Activated naive CD8-positive, alpha-beta T cell treated with anti-CD3 and anti-CD28 coated beads, Interleukin-2, amount 10 ng/mL, durations not matched to agents 7 days and 5 days (primary cell): Measurements from ENCODE around the gene ABHD4. TPM values are rescaled to one million over a fixed set of nuclear protein-coding genes. Genes with fewer than 3 reads are reported as not detected.

Experiments
- ATAC-seq: fragments of 150-1000 bp; cut with Tn5 transposase; one replicate; pipeline ENCODE4 v1.10.0; 2021; ENCODE audit warnings: low read depth, moderate library complexity
- POLR2A ChIA-PET: fragments of 350-600 bp; sonication (Branson Sonifier 250); formaldehyde crosslinking; loops from one replicate; lab custom pipeline; 2021; ENCODE audit warnings: antibody characterized with exemption; lab: Charles Lee
- DNase-seq: peaks from one replicate; pipeline ENCODE4 v3.0.0; 2021
- H3K27ac Mint-ChIP-seq: one replicate; pipeline ENCODE4 v1.8.0; 2022; ENCODE audit warnings: mild to moderate bottlenecking, mixed read lengths
- H3K27me3 Mint-ChIP-seq: one replicate; pipeline ENCODE4 v1.8.0; 2022; ENCODE audit warnings: mild to moderate bottlenecking, moderate library complexity, mixed read lengths
- H3K36me3 Mint-ChIP-seq: one replicate; pipeline ENCODE4 v1.8.0; 2021; ENCODE audit warnings: mild to moderate bottlenecking, mixed read lengths
- H3K4me1 Mint-ChIP-seq: one replicate; pipeline ENCODE4 v1.8.0; 2021; ENCODE audit warnings: mixed read lengths
- H3K4me3 Mint-ChIP-seq: one replicate; pipeline ENCODE4 v1.8.0; 2022; ENCODE audit warnings: mild to moderate bottlenecking, moderate library complexity, mixed read lengths
- H3K9me3 Mint-ChIP-seq: one replicate; pipeline ENCODE4 v1.8.0; 2021; ENCODE audit warnings: mixed read lengths
- total RNA-seq, 2 experiments: library from RNA; stranded (reverse); gene quantifications; one replicate each; pipeline ENCODE4 v1.2.3, GENCODE V29; 2021

ABHD4 gene
- total RNA-seq, 2 experiments from 2014 or later: 13.0 to 17.9 TPM

- Mint-ChIP-seq H3K4me3 (peak overlapping the region; percentile 65), H3K36me3 (peaks cover 24% of the 10 kb centered on the region), H3K4me1 (peaks cover 85% of the 10 kb centered on the region), H3K27ac (peak overlapping the region; percentile 93), H3K9me3 (no peaks in the 10 kb centered on the region), H3K27me3 (no peaks in the 10 kb centered on the region)
- POLR2A ChIA-PET: interaction anchor here (0.5 to 13.3 kb wide), 55 partner anchors 11 to 1207 kb away, joined by 3 to 646 read pairs (median 5); partner anchors contain the start of genes ABHD4, DAD1, LRP10 and OXA1L
- ATAC-seq: peak; percentile 68
- peak; percentile 96 for DNase-seq
These were observed 41.8 kb upstream of the ABHD4 start for GRCh38 chr14:22556021-22556989.

DNA sequence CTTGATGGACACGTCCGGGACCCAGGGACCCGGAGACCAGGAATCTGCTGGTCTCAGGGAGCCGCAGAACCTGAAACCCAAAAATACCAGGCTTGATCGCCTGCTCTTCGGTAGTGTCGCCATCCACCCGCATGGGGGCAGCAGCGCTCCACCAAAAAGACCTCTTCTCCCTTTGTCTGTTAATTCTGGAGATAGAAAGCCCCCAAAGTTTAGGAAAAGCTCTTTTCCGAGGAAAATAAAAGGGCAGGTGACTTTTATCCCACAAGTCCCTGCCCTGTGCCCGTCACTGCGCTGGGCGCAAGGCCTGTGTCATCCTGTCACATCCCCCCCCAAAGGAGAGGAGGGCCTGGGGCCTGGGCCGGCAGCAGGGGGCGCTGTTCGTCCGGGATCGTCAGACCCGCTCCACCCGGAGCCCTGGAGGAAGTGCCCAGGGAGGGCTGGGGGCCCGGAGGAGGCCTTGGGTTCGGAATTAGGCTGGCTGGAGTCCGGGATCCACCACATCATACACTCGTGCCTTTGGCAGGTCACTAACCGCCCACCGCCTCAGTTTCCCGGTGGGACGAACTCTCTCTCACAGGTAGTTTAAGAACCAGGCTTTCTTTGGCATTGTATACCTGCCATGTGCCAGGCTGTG lies 41.0 kb upstream of the ABHD4 start:
- ATAC-seq (peak; percentile 19), DNase-seq (peak; percentile 97)
- Mint-ChIP-seq H3K27ac (peak overlapping the region; percentile 93), H3K36me3 (peaks cover 16% of the 10 kb centered on the region), H3K27me3 (no peaks in the 10 kb centered on the region), H3K9me3 (no peaks in the 10 kb centered on the region), H3K4me3 (peak overlapping the region; percentile 65), H3K4me1 (peaks cover 84% of the 10 kb centered on the region)
- POLR2A ChIA-PET: interaction anchor here (0.6 to 13.3 kb wide), 30 partner anchors 10 to 915 kb away, joined by 3 to 646 read pairs (median 9); partner anchors contain the start of genes ABHD4, DAD1, LRP10 and OXA1L

GRCh38 chr14:22557846-22558220 lies 40.3 kb upstream of the ABHD4 start:
- POLR2A ChIA-PET: interaction anchor here (0.9 to 13.1 kb wide), 8 partner anchors 9 to 700 kb away, joined by 3 to 315 read pairs (median 9); partner anchors contain the start of genes DAD1 and LRP10
- Mint-ChIP-seq H3K27me3 (no peaks in the 10 kb centered on the region), H3K27ac (peak overlapping the region; percentile 93), H3K36me3 (peaks cover 9% of the 10 kb centered on the region), H3K4me1 (peaks cover 82% of the 10 kb centered on the region), H3K9me3 (no peaks in the 10 kb centered on the region), H3K4me3 (peak overlapping the region; percentile 65)
- DNase-seq (no peak), ATAC-seq (no peak)

DNA sequence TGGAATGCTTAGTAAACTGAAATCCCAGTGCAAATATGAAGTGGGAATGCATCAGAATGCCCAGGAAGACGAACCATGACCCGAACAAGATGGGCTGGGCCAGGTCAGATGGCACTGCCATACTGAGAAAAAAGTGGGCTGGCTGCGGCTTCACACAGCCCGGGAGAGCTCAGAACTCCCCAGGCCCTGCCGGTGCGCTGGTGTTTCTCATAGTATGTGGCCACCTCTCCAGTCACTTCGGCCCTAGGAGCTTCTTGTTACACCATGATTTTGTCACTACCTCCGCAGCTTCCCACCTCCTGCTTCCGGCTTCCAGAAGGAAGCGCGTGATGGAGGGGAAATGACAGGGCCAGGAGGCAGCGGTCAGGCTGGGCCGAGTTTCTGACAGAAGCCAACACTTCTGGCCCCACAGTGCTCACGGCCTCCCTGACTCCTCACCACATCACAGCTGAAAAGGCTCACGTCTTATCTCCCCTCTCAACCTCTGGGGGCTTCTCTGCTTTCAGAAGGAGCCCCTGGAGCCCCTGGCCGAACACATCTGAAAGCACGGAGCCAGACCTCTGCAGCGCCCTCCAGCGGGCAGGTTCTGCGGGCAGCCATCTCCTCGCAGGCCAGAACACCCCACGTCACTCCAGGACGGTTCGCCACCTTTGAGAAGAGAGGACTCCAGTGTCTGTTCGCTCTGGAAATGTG lies 39.7 kb upstream of the ABHD4 start:
- no peak for ATAC-seq
- POLR2A ChIA-PET: interaction anchor here (0.5 to 13.1 kb wide), 10 partner anchors 9 to 700 kb away, joined by 3 to 315 read pairs (median 8); partner anchors contain the start of genes DAD1 and LRP10
- peaks cover 81% of the 10 kb centered on the region for H3K4me1 Mint-ChIP-seq
- H3K27ac Mint-ChIP-seq: peak overlapping the region; percentile 93
- no peaks in the 10 kb centered on the region for H3K27me3 Mint-ChIP-seq
- peak overlapping the region; percentile 65 for H3K4me3 Mint-ChIP-seq
- H3K36me3 Mint-ChIP-seq: peaks cover 7% of the 10 kb centered on the region
- no peaks in the 10 kb centered on the region for H3K9me3 Mint-ChIP-seq
- peak; percentile 86 for DNase-seq

GRCh38 chr14:22559041-22559440 lies 39.1 kb upstream of the ABHD4 start:
- Mint-ChIP-seq H3K36me3 (peaks cover 2% of the 10 kb centered on the region), H3K4me3 (peak overlapping the region; percentile 65), H3K27me3 (no peaks in the 10 kb centered on the region), H3K27ac (peak overlapping the region; percentile 93), H3K9me3 (no peaks in the 10 kb centered on the region), H3K4me1 (peaks cover 81% of the 10 kb centered on the region)
- POLR2A ChIA-PET: interaction anchor here (1.2 to 13.1 kb wide), 7 partner anchors 8 to 560 kb away, joined by 3 to 315 read pairs (median 15); partner anchors contain the start of gene DAD1
- DNase-seq (no peak), ATAC-seq (no peak)

DNA sequence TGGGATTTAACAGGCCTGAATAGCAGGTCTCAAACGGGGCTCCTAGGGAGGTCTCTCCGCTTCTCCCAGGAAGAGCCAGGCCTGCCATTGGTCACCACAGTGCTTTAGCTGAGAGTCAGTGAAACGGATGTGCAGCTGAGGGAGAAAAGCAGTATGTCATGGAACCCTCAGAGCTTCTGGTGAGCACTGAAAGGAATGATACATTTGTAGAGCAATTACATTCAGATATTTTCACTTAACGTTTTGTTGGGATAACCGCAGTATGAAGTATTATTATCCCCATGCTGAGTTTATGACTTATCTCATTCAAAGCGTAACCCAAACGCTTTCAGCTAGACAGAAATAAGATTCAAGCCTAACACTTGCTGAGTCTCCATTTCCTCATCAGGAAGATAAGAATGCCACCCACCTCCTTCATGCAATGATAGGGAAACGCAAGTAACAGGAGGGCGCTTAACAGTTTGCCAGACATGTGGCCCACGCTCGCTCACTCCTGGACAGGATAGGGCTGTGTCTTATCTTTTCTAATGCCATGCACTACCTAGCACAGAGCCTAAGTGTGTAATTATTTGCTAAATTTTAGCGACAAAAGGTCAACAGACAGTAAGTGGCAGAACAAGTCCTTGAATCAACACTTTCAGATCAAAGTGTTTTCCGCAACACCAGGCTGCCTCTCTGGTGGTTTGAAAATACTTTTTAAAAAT lies 37.3 kb upstream of the ABHD4 start:
- POLR2A ChIA-PET: interaction anchor here (0.8 to 13.1 kb wide), 14 partner anchors 9 to 709 kb away, joined by 3 to 315 read pairs (median 3); partner anchors contain the start of genes DAD1 and OXA1L
- peak overlapping the region; percentile 62 for H3K4me3 Mint-ChIP-seq
- no peak for ATAC-seq
- peaks cover 10% of the 10 kb centered on the region for H3K36me3 Mint-ChIP-seq
- peaks cover 81% of the 10 kb centered on the region for H3K4me1 Mint-ChIP-seq
- no peak for DNase-seq
- H3K27me3 Mint-ChIP-seq: no peaks in the 10 kb centered on the region
- H3K27ac Mint-ChIP-seq: peak overlapping the region; percentile 85
- H3K9me3 Mint-ChIP-seq: no peaks in the 10 kb centered on the region

DNA sequence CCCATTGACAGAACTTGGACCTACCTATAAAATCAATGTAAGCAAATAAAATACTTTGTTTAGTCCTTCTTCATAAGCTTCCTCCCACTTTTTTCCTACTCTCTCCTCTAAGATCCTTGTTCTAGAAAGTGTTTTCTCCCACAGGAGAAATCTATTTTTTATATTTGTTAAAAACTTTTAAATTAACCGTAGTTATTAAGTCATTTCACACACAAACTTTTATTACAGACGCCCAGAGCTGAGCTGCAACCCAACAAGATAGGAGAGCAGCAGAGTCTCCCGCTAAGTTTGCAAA lies 36.8 kb upstream of the ABHD4 start:
- H3K4me3 Mint-ChIP-seq: peak overlapping the region; percentile 62
- ATAC-seq (no peak), DNase-seq (no peak)
- no peaks in the 10 kb centered on the region for H3K9me3 Mint-ChIP-seq
- H3K4me1 Mint-ChIP-seq: peaks cover 81% of the 10 kb centered on the region
- H3K36me3 Mint-ChIP-seq: peaks cover 9% of the 10 kb centered on the region
- POLR2A ChIA-PET: interaction anchor here (0.8 to 13.1 kb wide), 13 partner anchors 8 to 849 kb away, joined by 3 to 315 read pairs (median 4); partner anchors contain the start of genes DAD1 and OXA1L
- H3K27me3 Mint-ChIP-seq: no peaks in the 10 kb centered on the region
- H3K27ac Mint-ChIP-seq: peak overlapping the region; percentile 85

GRCh38 chr14:22561661-22562579 lies 36.2 kb upstream of the ABHD4 start:
- peaks cover 83% of the 10 kb centered on the region for H3K4me1 Mint-ChIP-seq
- H3K36me3 Mint-ChIP-seq: peaks cover 9% of the 10 kb centered on the region
- no peaks in the 10 kb centered on the region for H3K27me3 Mint-ChIP-seq
- peak overlapping the region; percentile 85 for H3K27ac Mint-ChIP-seq
- ATAC-seq (peak; percentile 55), DNase-seq (no peak)
- POLR2A ChIA-PET: interaction anchor here (0.6 to 13.1 kb wide), 16 partner anchors 8 to 849 kb away, joined by 3 to 315 read pairs (median 4); partner anchors contain the start of genes DAD1 and OXA1L
- peak overlapping the region; percentile 62 for H3K4me3 Mint-ChIP-seq
- H3K9me3 Mint-ChIP-seq: no peaks in the 10 kb centered on the region

- POLR2A ChIA-PET: interaction anchor here (0.6 to 13.1 kb wide), 12 partner anchors 8 to 828 kb away, joined by 3 to 315 read pairs (median 3); partner anchors contain the start of genes ACIN1, C14orf119 and LRP10
- ATAC-seq (peak; percentile 5), DNase-seq (peak; percentile 29)
- Mint-ChIP-seq H3K36me3 (peaks cover 13% of the 10 kb centered on the region), H3K27me3 (no peaks in the 10 kb centered on the region), H3K4me1 (peaks cover 83% of the 10 kb centered on the region), H3K4me3 (peak overlapping the region; percentile 41), H3K27ac (peak overlapping the region; percentile 85), H3K9me3 (no peaks in the 10 kb centered on the region)
These were observed 34.1 kb upstream of the ABHD4 start for GRCh38 chr14:22563987-22564386.

DNA sequence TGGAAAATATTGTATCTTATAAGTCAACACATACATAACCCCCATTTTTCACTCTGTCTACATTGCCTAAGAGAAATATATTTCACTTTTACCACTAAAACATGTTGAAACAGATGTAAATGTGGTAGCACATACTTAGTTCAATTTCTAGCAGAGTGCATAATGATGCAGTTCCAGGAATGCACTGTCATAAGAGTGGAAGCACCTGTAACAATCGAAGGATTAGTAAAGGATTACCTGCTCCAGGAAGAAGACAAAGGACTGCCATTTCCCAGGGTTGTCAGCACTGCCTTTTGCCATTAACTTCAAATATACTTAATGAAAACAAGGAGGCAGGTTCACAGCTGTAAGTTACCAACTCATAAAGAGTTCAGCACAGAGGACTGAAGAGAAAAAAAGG lies 33.6 kb upstream of the ABHD4 start:
- no peak for ATAC-seq
- H3K9me3 Mint-ChIP-seq: no peaks in the 10 kb centered on the region
- H3K36me3 Mint-ChIP-seq: peaks cover 18% of the 10 kb centered on the region
- DNase-seq: no peak
- POLR2A ChIA-PET: interaction anchor here (0.7 to 13.1 kb wide), 8 partner anchors 9 to 828 kb away, joined by 3 to 315 read pairs (median 4); partner anchors contain the start of genes ACIN1 and C14orf119
- peaks cover 84% of the 10 kb centered on the region for H3K4me1 Mint-ChIP-seq
- H3K27ac Mint-ChIP-seq: peak overlapping the region; percentile 85
- peak overlapping the region; percentile 41 for H3K4me3 Mint-ChIP-seq
- no peaks in the 10 kb centered on the region for H3K27me3 Mint-ChIP-seq

GRCh38 chr14:22565391-22565945 lies 32.6 kb upstream of the ABHD4 start:
- peak; percentile 37 for DNase-seq
- peaks cover 18% of the 10 kb centered on the region for H3K36me3 Mint-ChIP-seq

More at GRCh38 chr14:22565391-22565945, 32.6 kb upstream of the ABHD4 start:
- Mint-ChIP-seq H3K27ac (peak overlapping the region; percentile 85), H3K27me3 (no peaks in the 10 kb centered on the region), H3K4me3 (peak overlapping the region; percentile 77), H3K4me1 (peaks cover 78% of the 10 kb centered on the region), H3K9me3 (no peaks in the 10 kb centered on the region)
- POLR2A ChIA-PET: interaction anchor here (0.6 to 13.1 kb wide), 9 partner anchors 10 to 843 kb away, joined by 3 to 315 read pairs (median 5); no protein-coding TSS in a partner anchor
- no peak for ATAC-seq
